ENCODE data around the gene RPL29.
A peak's percentile ranks its signal among the peaks of the same experiment; 100 is the strongest.
"Not testable (repeated sequence)": the region's sequence is repeated elsewhere in the genome, so short reads cannot be mapped to it uniquely, and the experiment has no call there.

Gene RPL29

GRCh38 chr3:51995346-51996163 is at the start of gene RPL29:
Gene RPL29 (minus strand): TSS chr3:51995895. CDS start chr3:51995461, 434 bp downstream.
- no peaks in the 10 kb centered on the region for H3K9me3 ChIP-seq (ENCODE audit: insufficient read depth, low read length)
- H3K36me3 ChIP-seq (ENCODE audit: low read length) = peaks cover 21% of the 10 kb centered on the region
- peaks cover 22% of the 10 kb centered on the region for H3F3A ChIP-seq (ENCODE audit: insufficient read depth)
- H3K27me3 ChIP-seq (ENCODE audit: low read length) = no peaks in the 10 kb centered on the region
- H3K9me2 ChIP-seq (replicated peaks; ENCODE audit: insufficient read depth, low read length) = no peaks in the 10 kb centered on the region
- peak within 1 kb of the TSS; percentile 77 for H3K27ac ChIP-seq (ENCODE audit: low read depth, low read length)
- TF ChIP-seq EZH2phosphoT487 (conservative IDR thresholded peaks at IDR 0.05; ENCODE audit: low read length) (no peak), CTCF (IDR thresholded peaks at IDR 0.05; ENCODE audit: insufficient read depth, low read length, poor library complexity, severe bottlenecking) (no peak)
- H2AFZ ChIP-seq (ENCODE audit: low read depth, low read length, severe bottlenecking) = peak within 1 kb of the TSS; percentile 86
- H3K4me3 ChIP-seq (ENCODE audit: insufficient read depth, low read length, poor library complexity, severe bottlenecking) = peak within 1 kb of the TSS; percentile 97
- peak within 1 kb of the TSS; percentile 86 for H3K9ac ChIP-seq (ENCODE audit: low read length)
- H4K20me1 ChIP-seq (ENCODE audit: low read depth, low read length) = no peaks in the 10 kb centered on the region
- H3K79me2 ChIP-seq (ENCODE audit: insufficient read depth, low read length) = peaks cover 20% of the 10 kb centered on the region
- peak within 1 kb of the TSS; percentile 83 for H3K4me2 ChIP-seq (ENCODE audit: low read depth, low read length, poor library complexity, severe bottlenecking)

- Histone ChIP-seq H3K9ac (ENCODE audit: low read length) (no peak overlapping the region), H3K9me3 (ENCODE audit: insufficient read depth, low read length) (no peaks in the 10 kb centered on the region), H4K20me1 (ENCODE audit: low read depth, low read length) (no peaks in the 10 kb centered on the region), H3K9me2 (replicated peaks; ENCODE audit: insufficient read depth, low read length) (no peaks in the 10 kb centered on the region), H3K27ac (ENCODE audit: low read depth, low read length) (no peak overlapping the region), H3K79me2 (ENCODE audit: insufficient read depth, low read length) (no peaks in the 10 kb centered on the region), H3K36me3 (ENCODE audit: low read length) (no peaks in the 10 kb centered on the region), H3K4me3 (ENCODE audit: insufficient read depth, low read length, poor library complexity, severe bottlenecking) (no peak overlapping the region), H3K4me2 (ENCODE audit: low read depth, low read length, poor library complexity, severe bottlenecking) (no peak overlapping the region), H3K27me3 (ENCODE audit: low read length) (no peaks in the 10 kb centered on the region), H2AFZ (ENCODE audit: low read depth, low read length, severe bottlenecking) (no peak overlapping the region), H3F3A (ENCODE audit: insufficient read depth) (no peaks in the 10 kb centered on the region)
- TF ChIP-seq EZH2phosphoT487 (conservative IDR thresholded peaks at IDR 0.05; ENCODE audit: low read length) (no peak), CTCF (IDR thresholded peaks at IDR 0.05; ENCODE audit: insufficient read depth, low read length, poor library complexity, severe bottlenecking) (no peak)
These were observed 49.3 kb upstream of the RPL29 start for GRCh38 chr3:52044869-52045619.

GRCh38 chr3:52043750-52044149 is 48.1 kb upstream of the RPL29 start:
- no peak overlapping the region for H3K4me3 ChIP-seq (ENCODE audit: insufficient read depth, low read length, poor library complexity, severe bottlenecking)
- H3K36me3 ChIP-seq (ENCODE audit: low read length) = no peaks in the 10 kb centered on the region
- no peak overlapping the region for H3K9ac ChIP-seq (ENCODE audit: low read length)
- H3K79me2 ChIP-seq (ENCODE audit: insufficient read depth, low read length) = no peaks in the 10 kb centered on the region
- no peak overlapping the region for H2AFZ ChIP-seq (ENCODE audit: low read depth, low read length, severe bottlenecking)
- no peaks in the 10 kb centered on the region for H3F3A ChIP-seq (ENCODE audit: insufficient read depth)
- no peaks in the 10 kb centered on the region for H4K20me1 ChIP-seq (ENCODE audit: low read depth, low read length)
- no peak overlapping the region for H3K4me2 ChIP-seq (ENCODE audit: low read depth, low read length, poor library complexity, severe bottlenecking)
- no peaks in the 10 kb centered on the region for H3K9me2 ChIP-seq (replicated peaks; ENCODE audit: insufficient read depth, low read length)
- no peak overlapping the region for H3K27ac ChIP-seq (ENCODE audit: low read depth, low read length)
- TF ChIP-seq CTCF (IDR thresholded peaks at IDR 0.05; ENCODE audit: insufficient read depth, low read length, poor library complexity, severe bottlenecking) (no peak), EZH2phosphoT487 (conservative IDR thresholded peaks at IDR 0.05; ENCODE audit: low read length) (no peak)
- H3K9me3 ChIP-seq (ENCODE audit: insufficient read depth, low read length) = no peaks in the 10 kb centered on the region
- no peaks in the 10 kb centered on the region for H3K27me3 ChIP-seq (ENCODE audit: low read length)

GRCh38 chr3:52043039-52043438 is 47.3 kb upstream of the RPL29 start:
- not testable (repeated sequence) for H3K9ac ChIP-seq (ENCODE audit: low read length); H3K9me2 ChIP-seq (replicated peaks; ENCODE audit: insufficient read depth, low read length); H2AFZ ChIP-seq (ENCODE audit: low read depth, low read length, severe bottlenecking); H3F3A ChIP-seq (ENCODE audit: insufficient read depth); H3K9me3 ChIP-seq (ENCODE audit: insufficient read depth, low read length); H3K27ac ChIP-seq (ENCODE audit: low read depth, low read length); H4K20me1 ChIP-seq (ENCODE audit: low read depth, low read length); H3K4me2 ChIP-seq (ENCODE audit: low read depth, low read length, poor library complexity, severe bottlenecking); H3K36me3 ChIP-seq (ENCODE audit: low read length); H3K4me3 ChIP-seq (ENCODE audit: insufficient read depth, low read length, poor library complexity, severe bottlenecking); H3K79me2 ChIP-seq (ENCODE audit: insufficient read depth, low read length); H3K27me3 ChIP-seq (ENCODE audit: low read length)

Measured in SU-DHL-6 (cell line).